H1 (cell line): ENCODE results near the gene MCCC1. TPM values are rescaled to one million over a fixed set of nuclear protein-coding genes. Genes with fewer than 3 reads are reported as not detected.

Experiments used
- CTCF ChIA-PET: fragments of 300-600 bp; sonication (Branson Sonifier 250); formaldehyde crosslinking; loops from one replicate; lab custom pipeline; 2021; ENCODE audit not compliant: partially characterized antibody; lab: Charles Lee
- POLR2A ChIA-PET: fragments of 300-600 bp; sonication (Branson Sonifier 250); formaldehyde crosslinking; loops from one replicate; lab custom pipeline; 2021; ENCODE audit warnings: inconsistent platforms; ENCODE audit not compliant: partially characterized antibody; lab: Charles Lee
- DNase-seq, 2 experiments: peaks; one replicate each; pipeline versions ENCODE4 v3.0.0 to v3.0.0-alpha.2; 2010 to 2022; ENCODE audit warnings: low spot score in 2 of 2, low read depth in 1 of 2, mixed read lengths in 1 of 2
- FAIRE-seq: peaks from 2 replicates; lab custom pipeline; 2011; peaks lifted over from hg19 to GRCh38; lab: Jason Lieb, UNC
- H2AFZ ChIP-seq: 2 replicates; pipeline ENCODE4 v1.8.1; 2012; ENCODE audit warnings: low read length, inconsistent platforms
- H2AK5ac ChIP-seq: 2 replicates; pipeline ENCODE4 v1.6.1; 2013; ENCODE audit warnings: low read depth, low read length
- H2BK120ac ChIP-seq: replicated peaks from 2 replicates; pipeline ENCODE3; 2013; ENCODE audit warnings: low read depth, low read length, inconsistent platforms
- H2BK12ac ChIP-seq: 2 replicates; pipeline ENCODE4 v1.6.1; 2013; ENCODE audit warnings: low read depth, low read length
- H2BK15ac ChIP-seq: 2 replicates; pipeline ENCODE4 v1.6.1; 2013; ENCODE audit warnings: low read length
- H2BK20ac ChIP-seq: 2 replicates; pipeline ENCODE4 v1.6.1; 2013; ENCODE audit warnings: low read length
- H2BK5ac ChIP-seq: 2 replicates; pipeline ENCODE4 v1.6.1; 2013; ENCODE audit warnings: low read depth, low read length
- H3K14ac ChIP-seq: 2 replicates; pipeline ENCODE4 v1.6.1; 2013; ENCODE audit warnings: inconsistent platforms; ENCODE audit not compliant: insufficient read length
- H3K18ac ChIP-seq: 2 replicates; pipeline ENCODE4 v1.6.1; 2013; ENCODE audit warnings: low read length; ENCODE audit errors: extremely low read depth
- H3K23ac ChIP-seq: 2 replicates; pipeline ENCODE4 v1.6.1; 2013; ENCODE audit warnings: inconsistent platforms; ENCODE audit not compliant: insufficient read length
- H3K23me2 ChIP-seq: 2 replicates; pipeline ENCODE4 v1.6.1; 2013; ENCODE audit warnings: low read depth, low read length
- H3K27ac ChIP-seq: 2 replicates; pipeline ENCODE4 v1.6.1; 2011; ENCODE audit warnings: low read depth, low read length, inconsistent platforms
- H3K27me3 ChIP-seq, 4 experiments: replicated peaks in 1 of 4; 1 replicate in 1 of 4; 2 replicates in 3 of 4; pipeline versions ENCODE4 v1.6.1 to v1.8.1; 2011 to 2013; ENCODE audit warnings: low read length in 3 of 4, mild to moderate bottlenecking in 3 of 4, inconsistent platforms in 2 of 4, mixed read lengths in 2 of 4, moderate library complexity in 1 of 4; ENCODE audit not compliant: control insufficient read depth in 3 of 4, insufficient read depth in 3 of 4; ENCODE audit errors: extremely low read depth in 1 of 4
- H3K36me3 ChIP-seq, 4 experiments: 2 replicates each; pipeline versions ENCODE4 v1.6.1 to v1.8.1; 2011 to 2013; ENCODE audit warnings: mild to moderate bottlenecking in 4 of 4, low read length in 3 of 4, moderate library complexity in 2 of 4, control low read depth in 1 of 4, inconsistent platforms in 1 of 4; ENCODE audit not compliant: insufficient read depth in 4 of 4, control insufficient read depth in 2 of 4
- H3K4ac ChIP-seq: replicated peaks from 2 replicates; pipeline ENCODE3; 2013; ENCODE audit warnings: low read length, low read depth, mixed read lengths, inconsistent platforms; ENCODE audit not compliant: insufficient read length
- H3K4me1 ChIP-seq, 4 experiments: replicated peaks in 1 of 4; 1 replicate in 1 of 4; 2 replicates in 3 of 4; pipeline versions ENCODE4 v1.6.1 to v1.8.1; 2011 to 2013; ENCODE audit warnings: low read length in 3 of 4, inconsistent platforms in 2 of 4, mixed read lengths in 1 of 4; ENCODE audit not compliant: insufficient read depth in 4 of 4, control insufficient read depth in 3 of 4
- H3K4me2 ChIP-seq, 2 experiments: 2 replicates each; pipeline versions ENCODE4 v1.6.1 to v1.8.1; 2011 to 2013; ENCODE audit warnings: low read depth in 2 of 2, low read length in 2 of 2, control low read depth in 1 of 2, inconsistent platforms in 1 of 2, mild to moderate bottlenecking in 1 of 2; ENCODE audit not compliant: insufficient read depth in 1 of 2
- H3K4me3 ChIP-seq, 4 experiments: fragments of 200-600, 300-600 bp in 1 of 4; sonication (generic), shearing (Covaris generic), sonication (Bioruptor Twin) in 1 of 4; 2 replicates each; pipeline versions ENCODE4 v1.5.1 to v1.8.1; 2011 to 2016; ENCODE audit warnings: low read length in 4 of 4, low read depth in 3 of 4, control low read depth in 2 of 4, inconsistent platforms in 2 of 4, mild to moderate bottlenecking in 2 of 4, mixed read lengths in 1 of 4, moderate library complexity in 1 of 4; ENCODE audit not compliant: insufficient read depth in 2 of 4; ENCODE audit errors: extremely low read depth in 1 of 4
- H3K56ac ChIP-seq: replicated peaks from 2 replicates; pipeline ENCODE3; 2013; ENCODE audit warnings: low read depth, mild to moderate bottlenecking, mixed read lengths, low read length, inconsistent platforms; ENCODE audit not compliant: insufficient read length
- H3K79me1 ChIP-seq: 2 replicates; pipeline ENCODE4 v1.6.1; 2013; ENCODE audit warnings: low read depth, low read length, control low read depth
- H3K79me2 ChIP-seq, 2 experiments: 2 replicates each; pipeline versions ENCODE4 v1.6.1 to v1.8.1; 2012 to 2013; ENCODE audit warnings: low read length in 2 of 2, mild to moderate bottlenecking in 2 of 2, inconsistent platforms in 1 of 2; ENCODE audit not compliant: insufficient read depth in 2 of 2, control insufficient read depth in 1 of 2
- H3K9ac ChIP-seq, 4 experiments: replicated peaks in 1 of 4; 1 replicate in 1 of 4; 2 replicates in 3 of 4; pipeline versions ENCODE4 v1.6.1 to v1.8.1; 2011 to 2013; ENCODE audit warnings: low read depth in 3 of 4, low read length in 3 of 4, control low read depth in 2 of 4, mild to moderate bottlenecking in 2 of 4, moderate library complexity in 2 of 4, inconsistent platforms in 1 of 4; ENCODE audit errors: extremely low read depth in 1 of 4
- H3K9me3 ChIP-seq, 2 experiments: 2 replicates each; pipeline versions ENCODE4 v1.6.1 to v1.8.1; 2012 to 2013; ENCODE audit warnings: mild to moderate bottlenecking in 2 of 2, moderate library complexity in 2 of 2, control low read depth in 1 of 2, inconsistent platforms in 1 of 2, low read depth in 1 of 2, low read length in 1 of 2, mixed read lengths in 1 of 2; ENCODE audit not compliant: insufficient read depth in 2 of 2
- H4K20me1 ChIP-seq, 2 experiments: replicated peaks in 1 of 2; 2 replicates each; pipeline versions ENCODE3 to v1.8.1; 2011 to 2013; ENCODE audit warnings: inconsistent platforms in 2 of 2, low read length in 2 of 2, mild to moderate bottlenecking in 1 of 2; ENCODE audit not compliant: insufficient read depth in 2 of 2, control insufficient read depth in 1 of 2
- H4K5ac ChIP-seq: 2 replicates; pipeline ENCODE4 v1.6.1; 2013; ENCODE audit warnings: low read length, low read depth, mixed read lengths, inconsistent platforms; ENCODE audit not compliant: insufficient read length
- H4K8ac ChIP-seq: 2 replicates; pipeline ENCODE4 v1.8.0; 2013; ENCODE audit warnings: mild to moderate bottlenecking, moderate library complexity, low read length, inconsistent platforms; ENCODE audit not compliant: insufficient read depth; ENCODE audit errors: extremely low read depth
- H4K91ac ChIP-seq: replicated peaks from 2 replicates; pipeline ENCODE3; 2013; ENCODE audit warnings: low read length, mixed read lengths, inconsistent platforms; ENCODE audit not compliant: insufficient read length
- CREB1 ChIP-seq: IDR thresholded peaks from 2 replicates; pipeline ENCODE4 v1.6.1; 2012; ENCODE audit warnings: inconsistent platforms
- EP300 ChIP-seq, 2 experiments: IDR thresholded peaks; 1 replicate in 1 of 2; 2 replicates in 1 of 2; pipeline ENCODE4 v1.6.1; 2011 to 2012; ENCODE audit warnings: low read depth in 2 of 2, low read length in 2 of 2, mild to moderate bottlenecking in 2 of 2, borderline replicate concordance in 1 of 2, inconsistent platforms in 1 of 2, moderate library complexity in 1 of 2
- HDAC6 ChIP-seq: IDR thresholded peaks from one replicate; pipeline ENCODE4 v1.7.1; 2012; ENCODE audit warnings: low read depth, mild to moderate bottlenecking, inconsistent platforms, low read length, moderate library complexity
- MAFK ChIP-seq: IDR thresholded peaks from 2 replicates; pipeline ENCODE4 v1.6.1; 2012; ENCODE audit warnings: low read depth, mild to moderate bottlenecking, improper control_type of control experiment, low read length
- POU5F1 ChIP-seq: IDR thresholded peaks from 2 replicates; pipeline ENCODE4 v1.6.1; 2011; ENCODE audit warnings: low read depth, mild to moderate bottlenecking, low read length, moderate library complexity
- RBBP5 ChIP-seq: IDR thresholded peaks from 2 replicates; pipeline ENCODE4 v1.7.1; 2012; ENCODE audit warnings: low read depth, mild to moderate bottlenecking, inconsistent platforms, low read length, moderate library complexity, borderline replicate concordance
- RNF2 ChIP-seq: fragments of 200-900, 300-1000 bp; sonication (generic); IDR thresholded peaks from 2 replicates; pipeline ENCODE4 v1.7.1; 2016; ENCODE audit warnings: borderline replicate concordance, low read depth, mild to moderate bottlenecking, antibody characterized with exemption, low read length; ENCODE audit not compliant: poor library complexity, severe bottlenecking; ENCODE audit errors: missing control alignments
- SIN3A ChIP-seq, 2 experiments: IDR thresholded peaks in 1 of 2; conservative IDR thresholded peaks in 1 of 2; 2 replicates each; pipeline ENCODE4 v1.6.1; 2011 to 2012; ENCODE audit warnings: low read length in 2 of 2, improper control_type of control experiment in 1 of 2, low read depth in 1 of 2, mild to moderate bottlenecking in 1 of 2
- SP1 ChIP-seq: IDR thresholded peaks from 2 replicates; pipeline ENCODE4 v1.6.1; 2011; ENCODE audit warnings: low read depth, low read length
- TEAD4 ChIP-seq: IDR thresholded peaks from 2 replicates; pipeline ENCODE4 v1.6.1; 2012; ENCODE audit warnings: low read depth, low read length, inconsistent platforms, mixed read lengths
- WGBS, 2 experiments: shearing (Covaris generic) in 1 of 2; methylation state at CpG; one replicate each; pipeline versions ENCODE4 v1.1.6 to v1.1.7; 2013 to 2015; ENCODE audit warnings: low lambda C conversion rate in 2 of 2, mixed read lengths in 2 of 2, inconsistent platforms in 1 of 2, low coverage in 1 of 2, missing lambda C conversion rate in 1 of 2; ENCODE audit not compliant: insufficient replicate concordance in 2 of 2, insufficient coverage in 1 of 2, insufficient read length in 1 of 2; ENCODE audit errors: extremely low coverage in 1 of 2, missing lambda C conversion rate in 1 of 2; 5-methylcytosine and 5-hydroxymethylcytosine counted together
- polyA plus RNA-seq, 7 experiments: library from polyadenylated mRNA; depleted of rRNA in 3 of 7; stranded (reverse) in 5 of 7; unstranded in 2 of 7; fragments of >200 nt in 5 of 7; fragments of 200-250 nt in 2 of 7; gene quantifications; 1 replicate in 5 of 7; 2 replicates in 1 of 7; 4 replicates in 1 of 7; pipeline versions ENCODE4 v1.2.1 to v1.2.3, GENCODE V29; 2011 to 2013; ENCODE audit warnings: missing spikeins in 2 of 7, mixed read lengths in 2 of 7
- total RNA-seq: library from RNA; stranded (reverse); fragmentation: NEBNext Ultra II Directional; extraction: Animal tissue kit (Norgen Biotek cat#: 25700); gene quantifications from 2 replicates; pipeline ENCODE4 v1.2.1, GENCODE V29; 2021
- TF ChIP-seq, protein P1 (sequence below): IDR thresholded peaks from 2 replicates; pipeline ENCODE4 v1.6.1; 2011; ENCODE audit warnings: low read length, improper control_type of control experiment
- TF ChIP-seq, protein P2 (sequence below): IDR thresholded peaks from 2 replicates; pipeline ENCODE4 v1.6.1; 2012; ENCODE audit warnings: inconsistent platforms

MCCC1 gene
- total and polyA plus RNA-seq, 2 of the 8 experiments (the other 6 are each of a cell fraction or from before 2014, with no cell fraction given) = 10.8 to 21.5 TPM

DNA sequence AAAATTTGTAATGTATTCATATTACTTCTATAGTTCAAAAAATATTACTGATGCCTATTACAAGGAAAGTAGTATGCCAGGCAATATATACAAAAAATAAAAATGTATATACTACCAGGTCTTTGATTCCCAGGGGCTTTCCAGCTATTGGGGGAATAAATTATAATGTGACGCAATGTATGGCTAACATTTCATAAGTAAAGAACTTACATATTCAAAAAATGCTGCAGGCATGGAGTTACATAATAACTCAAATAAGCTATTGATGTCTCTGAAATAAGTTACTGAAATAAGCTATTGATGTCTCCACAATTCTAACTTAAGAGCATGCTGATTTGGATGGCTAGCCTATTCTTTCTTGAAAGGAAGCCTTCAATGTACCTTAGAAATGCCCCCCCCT is 30.2 kb downstream of the MCCC1 start:
- Histone ChIP-seq H4K20me1 (no peaks in the 10 kb centered on the region), H3K23ac (no peak overlapping the region), H3K79me2 (no peaks in the 10 kb centered on the region), H3K4me1 (no peaks in the 10 kb centered on the region), H3K4ac (no peak overlapping the region), H2BK12ac (no peak overlapping the region), H2BK5ac (no peak overlapping the region), H2BK15ac (no peak overlapping the region), H3K56ac (no peak overlapping the region), H3K36me3 (peaks cover 0 to 44% (median 13%) of the 10 kb centered on the region in 4 experiments; a peak in 5 of 8 replicates), H2BK20ac (no peak overlapping the region), H3K18ac (no peak overlapping the region), H4K5ac (no peak overlapping the region), H3K14ac (no peak overlapping the region), H2AFZ (no peak overlapping the region), H2BK120ac (no peak overlapping the region), H3K23me2 (no peaks in the 10 kb centered on the region), H3K79me1 (no peaks in the 10 kb centered on the region), H3K9me3 (no peaks in the 10 kb centered on the region; a peak in 1 of 4 replicates), H4K91ac (no peak overlapping the region), H2AK5ac (no peak overlapping the region), H3K4me2 (no peak overlapping the region), H4K8ac (no peak overlapping the region), H3K9ac (no peak overlapping the region), H3K27ac (no peak overlapping the region), H3K4me3 (no peak overlapping the region), H3K27me3 (no peaks in the 10 kb centered on the region)
- DNase-seq = no peak
- no peak for FAIRE-seq
- WGBS, 2 experiments = 23% methylated on average over 1 of the region's 1 CpG; no CpG with 5 or more reads in 1 of the 2 experiments
- CTCF ChIA-PET = interaction anchor here (0.9 to 2.9 kb wide), 2 partner anchors 16 to 317 kb away, joined by 3 to 13 read pairs; no protein-coding TSS in a partner anchor
- POLR2A ChIA-PET = no interaction called here
- TF ChIP-seq, protein P1, sequence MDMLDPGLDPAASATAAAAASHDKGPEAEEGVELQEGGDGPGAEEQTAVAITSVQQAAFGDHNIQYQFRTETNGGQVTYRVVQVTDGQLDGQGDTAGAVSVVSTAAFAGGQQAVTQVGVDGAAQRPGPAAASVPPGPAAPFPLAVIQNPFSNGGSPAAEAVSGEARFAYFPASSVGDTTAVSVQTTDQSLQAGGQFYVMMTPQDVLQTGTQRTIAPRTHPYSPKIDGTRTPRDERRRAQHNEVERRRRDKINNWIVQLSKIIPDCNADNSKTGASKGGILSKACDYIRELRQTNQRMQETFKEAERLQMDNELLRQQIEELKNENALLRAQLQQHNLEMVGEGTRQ = no peak
- no peak for TF ChIP-seq EP300 (IDR thresholded peaks at IDR 0.05; ENCODE audit: borderline replicate concordance in 1 of 2, low read depth in 2 of 2, low read length in 2 of 2)
- no peak for TF ChIP-seq POU5F1
- no peak for TF ChIP-seq TEAD4
- TF ChIP-seq CREB1 = no peak
- no peak for TF ChIP-seq HDAC6
- TF ChIP-seq SP1 = no peak
- TF ChIP-seq RBBP5 = no peak
- TF ChIP-seq, protein P2, sequence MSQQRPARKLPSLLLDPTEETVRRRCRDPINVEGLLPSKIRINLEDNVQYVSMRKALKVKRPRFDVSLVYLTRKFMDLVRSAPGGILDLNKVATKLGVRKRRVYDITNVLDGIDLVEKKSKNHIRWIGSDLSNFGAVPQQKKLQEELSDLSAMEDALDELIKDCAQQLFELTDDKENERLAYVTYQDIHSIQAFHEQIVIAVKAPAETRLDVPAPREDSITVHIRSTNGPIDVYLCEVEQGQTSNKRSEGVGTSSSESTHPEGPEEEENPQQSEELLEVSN = no peak
- no peak for TF ChIP-seq MAFK
- no peak for TF ChIP-seq RNF2
- no peak for TF ChIP-seq SIN3A (conservative IDR thresholded peaks at IDR 0.05 in 1 of 2, IDR thresholded peaks at IDR 0.05 in 1 of 2; ENCODE audit: low read depth in 1 of 2, low read length in 2 of 2)
